Brain microvascular endothelial cell (primary cell): Measurements from ENCODE around the gene PRMT3.

Experiments used
- DNase-seq: peaks from one replicate; pipeline ENCODE4 v3.0.0-alpha.2; 2020
- H3K27ac ChIP-seq: fragments of 250-450 bp; sonication (Bioruptor Pico); 2 replicates; pipeline ENCODE4 v1.5.1; 2020; ENCODE audit warnings: mild to moderate bottlenecking, moderate library complexity
- H3K27me3 ChIP-seq: fragments of 250-450 bp; sonication (Bioruptor Pico); replicated peaks from 2 replicates; pipeline ENCODE4 v1.5.1; 2020; ENCODE audit warnings: mild to moderate bottlenecking
- H3K36me3 ChIP-seq: fragments of 250-450 bp; sonication (Bioruptor Pico); replicated peaks from 2 replicates; pipeline ENCODE4 v1.5.1; 2020; ENCODE audit warnings: mild to moderate bottlenecking
- H3K4me3 ChIP-seq: 2 replicates; pipeline ENCODE4 v1.5.1; 2011; ENCODE audit warnings: low read depth, mild to moderate bottlenecking, control low read depth, low read length, moderate library complexity
- in situ Hi-C: cut with HindIII; loops from 2 replicates; pipeline ENCODE4 v1.10.0; 2017; ENCODE audit warnings: low sequenced_read_pairs, low pct_ligation_motif_present
- TF ChIP-seq, protein P1 (sequence below): IDR thresholded peaks from 2 replicates; pipeline ENCODE4 v1.5.1; 2011; ENCODE audit warnings: low read depth, mild to moderate bottlenecking, moderate library complexity, low read length, control low read depth, inconsistent platforms; ENCODE audit errors: missing control alignments

The PRMT3 gene

DNA sequence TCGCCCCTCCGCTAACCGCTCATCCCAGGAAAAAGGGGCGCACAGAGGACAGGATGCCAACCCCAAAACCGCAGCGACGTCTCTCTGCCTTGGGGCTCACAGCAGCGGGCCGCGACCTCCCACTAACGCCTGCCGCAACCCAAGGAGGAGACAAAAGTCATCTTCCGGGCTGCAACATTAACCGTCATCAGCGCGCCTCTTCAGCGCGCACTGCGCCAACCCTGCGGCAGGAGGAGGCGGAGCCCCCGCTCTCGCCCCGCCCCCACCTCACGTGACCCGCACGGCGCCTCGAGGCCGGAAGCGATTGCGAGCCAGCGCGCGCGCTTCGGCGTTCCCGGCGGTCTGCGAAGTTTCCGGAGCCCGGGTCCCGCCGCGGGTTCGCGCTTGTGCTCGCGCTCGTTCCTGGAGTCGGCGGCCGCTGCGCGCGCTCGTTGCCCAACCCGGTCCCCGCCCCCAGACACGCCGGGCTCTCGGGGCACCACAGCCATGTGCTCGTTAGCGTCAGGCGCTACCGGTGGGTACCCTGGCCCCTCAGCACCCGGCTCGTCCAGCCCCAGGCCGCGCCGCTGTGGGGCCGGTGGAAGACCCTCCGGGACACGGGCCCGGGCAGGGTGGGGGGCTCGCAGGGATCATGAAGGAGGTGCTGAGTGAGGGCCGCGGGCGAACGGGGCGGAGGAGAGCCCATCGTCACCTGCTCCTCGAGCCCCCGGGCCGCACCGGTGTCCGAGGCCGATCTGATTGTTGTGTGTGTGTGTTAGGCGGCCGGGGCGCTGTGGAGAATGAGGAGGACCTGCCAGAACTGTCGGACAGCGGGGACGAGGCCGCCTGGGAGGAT lies at the start of gene PRMT3:
Gene PRMT3 (plus strand): TSS at position 456 of the 835 bp plus-strand sequence. CDS start 31 bp downstream, at position 487.
- Histone ChIP-seq H3K27ac (peak within 1 kb of the TSS; percentile 92), H3K27me3 (no peaks in the 10 kb centered on the region), H3K4me3 (peak within 1 kb of the TSS; percentile 95), H3K36me3 (no peaks in the 10 kb centered on the region)
- TF ChIP-seq, protein P1, sequence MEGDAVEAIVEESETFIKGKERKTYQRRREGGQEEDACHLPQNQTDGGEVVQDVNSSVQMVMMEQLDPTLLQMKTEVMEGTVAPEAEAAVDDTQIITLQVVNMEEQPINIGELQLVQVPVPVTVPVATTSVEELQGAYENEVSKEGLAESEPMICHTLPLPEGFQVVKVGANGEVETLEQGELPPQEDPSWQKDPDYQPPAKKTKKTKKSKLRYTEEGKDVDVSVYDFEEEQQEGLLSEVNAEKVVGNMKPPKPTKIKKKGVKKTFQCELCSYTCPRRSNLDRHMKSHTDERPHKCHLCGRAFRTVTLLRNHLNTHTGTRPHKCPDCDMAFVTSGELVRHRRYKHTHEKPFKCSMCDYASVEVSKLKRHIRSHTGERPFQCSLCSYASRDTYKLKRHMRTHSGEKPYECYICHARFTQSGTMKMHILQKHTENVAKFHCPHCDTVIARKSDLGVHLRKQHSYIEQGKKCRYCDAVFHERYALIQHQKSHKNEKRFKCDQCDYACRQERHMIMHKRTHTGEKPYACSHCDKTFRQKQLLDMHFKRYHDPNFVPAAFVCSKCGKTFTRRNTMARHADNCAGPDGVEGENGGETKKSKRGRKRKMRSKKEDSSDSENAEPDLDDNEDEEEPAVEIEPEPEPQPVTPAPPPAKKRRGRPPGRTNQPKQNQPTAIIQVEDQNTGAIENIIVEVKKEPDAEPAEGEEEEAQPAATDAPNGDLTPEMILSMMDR: no peak
- in situ Hi-C loops: no loop called here
- DNase-seq: peak; percentile 91

DNA sequence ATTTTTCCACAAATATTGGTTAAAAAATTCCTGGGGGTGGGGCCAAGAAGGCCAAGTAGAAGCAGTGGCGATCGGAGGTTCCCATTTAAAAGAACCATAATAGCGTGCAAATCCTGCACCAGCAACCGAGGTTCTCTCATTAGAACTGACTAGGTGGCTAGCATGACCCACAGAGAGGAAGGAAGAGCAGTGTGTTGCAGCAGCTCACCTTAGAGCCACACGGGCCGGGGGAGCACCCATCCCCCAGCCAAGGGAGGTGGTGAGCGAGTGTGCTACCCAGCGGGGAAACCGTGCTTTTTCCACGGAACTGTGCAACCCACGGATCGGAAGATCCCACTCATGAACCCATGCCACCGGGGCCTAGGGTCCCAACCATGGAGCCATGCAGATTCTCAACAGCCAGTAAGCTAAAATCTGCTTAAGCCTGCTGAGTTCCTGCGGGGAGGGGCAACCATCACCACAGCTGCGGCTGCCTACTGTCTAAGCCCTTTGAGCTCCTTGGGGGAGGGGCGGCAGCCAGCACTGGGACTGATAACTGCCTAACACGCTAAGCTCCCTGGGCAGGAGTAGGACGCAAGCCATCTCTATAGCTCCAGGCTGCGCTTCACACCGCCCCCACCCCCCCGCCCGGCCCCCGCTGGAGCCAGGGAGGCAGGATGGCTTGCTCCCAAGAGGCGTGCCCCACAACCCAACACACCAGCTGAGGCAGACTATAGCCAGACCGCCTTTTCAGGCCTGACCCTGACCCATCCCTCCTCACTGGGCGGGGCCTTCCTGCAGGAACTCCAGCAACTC lies 45.0 kb upstream of the PRMT3 start:
- TF ChIP-seq, protein P1: no peak
- no peak overlapping the region for H3K4me3 ChIP-seq
- in situ Hi-C loops: no loop called here
- DNase-seq: no peak
- H3K36me3 ChIP-seq: no peaks in the 10 kb centered on the region
- H3K27ac ChIP-seq: no peak overlapping the region
- peaks cover 18% of the 10 kb centered on the region for H3K27me3 ChIP-seq

DNA sequence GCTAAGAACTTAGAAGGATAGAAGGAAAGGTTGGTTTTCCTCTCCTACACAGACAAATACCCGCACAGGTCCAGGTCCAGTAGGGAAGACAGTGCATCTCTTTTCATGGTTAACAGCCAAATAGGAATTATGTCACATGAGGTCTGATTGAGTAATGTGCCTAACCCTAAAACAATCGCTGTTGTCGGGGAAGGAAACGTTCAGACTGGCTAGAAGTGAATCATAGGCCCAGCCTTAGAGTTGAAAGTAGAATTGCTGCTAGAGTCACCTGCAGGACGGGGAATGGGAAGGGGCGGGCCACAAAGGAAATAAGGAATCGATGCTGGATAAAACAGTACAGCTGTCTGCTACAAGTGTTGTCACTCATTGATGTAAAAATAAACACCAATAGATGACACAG lies 36.4 kb upstream of the PRMT3 start:
- in situ Hi-C loops: loop anchor here (25.0 kb wide), 2 partner anchors 414 to 614 kb away; no protein-coding TSS in a partner anchor
- H3K36me3 ChIP-seq: no peaks in the 10 kb centered on the region
- no peak for DNase-seq
- H3K4me3 ChIP-seq: no peak overlapping the region
- TF ChIP-seq, protein P1: no peak
- H3K27me3 ChIP-seq: peaks cover 5% of the 10 kb centered on the region
- H3K27ac ChIP-seq: no peak overlapping the region

DNA sequence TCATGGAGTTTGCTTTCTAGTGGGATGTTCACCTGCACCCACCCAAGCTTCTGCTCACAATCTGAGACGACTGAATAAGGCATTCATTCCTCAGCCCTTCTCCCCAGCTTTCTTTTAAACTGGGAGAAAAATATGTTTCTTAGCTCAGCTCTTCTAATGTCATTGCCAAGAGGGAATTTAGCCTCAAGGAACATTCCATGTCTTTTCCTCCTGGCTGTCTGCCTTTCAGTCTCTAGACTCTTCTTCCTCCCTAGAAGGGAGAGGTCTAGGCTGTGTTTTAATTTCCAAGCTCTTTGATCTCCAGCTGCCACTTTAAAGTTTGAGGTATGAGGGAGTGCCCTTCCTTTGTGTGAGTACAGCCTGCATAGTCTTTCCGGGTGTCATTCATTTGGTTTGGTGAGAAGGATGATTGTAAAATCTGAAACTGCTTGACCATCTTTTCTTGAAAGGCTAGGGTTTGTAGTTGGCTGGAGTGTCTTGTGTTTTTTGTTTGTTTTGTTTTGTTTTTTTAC lies 35.7 kb upstream of the PRMT3 start:
- in situ Hi-C loops: loop anchor here (25.0 kb wide), 2 partner anchors 415 to 615 kb away; no protein-coding TSS in a partner anchor
- Histone ChIP-seq H3K27me3 (peaks cover 5% of the 10 kb centered on the region), H3K27ac (no peak overlapping the region), H3K36me3 (no peaks in the 10 kb centered on the region), H3K4me3 (no peak overlapping the region)
- TF ChIP-seq, protein P1: no peak
- no peak for DNase-seq

DNA sequence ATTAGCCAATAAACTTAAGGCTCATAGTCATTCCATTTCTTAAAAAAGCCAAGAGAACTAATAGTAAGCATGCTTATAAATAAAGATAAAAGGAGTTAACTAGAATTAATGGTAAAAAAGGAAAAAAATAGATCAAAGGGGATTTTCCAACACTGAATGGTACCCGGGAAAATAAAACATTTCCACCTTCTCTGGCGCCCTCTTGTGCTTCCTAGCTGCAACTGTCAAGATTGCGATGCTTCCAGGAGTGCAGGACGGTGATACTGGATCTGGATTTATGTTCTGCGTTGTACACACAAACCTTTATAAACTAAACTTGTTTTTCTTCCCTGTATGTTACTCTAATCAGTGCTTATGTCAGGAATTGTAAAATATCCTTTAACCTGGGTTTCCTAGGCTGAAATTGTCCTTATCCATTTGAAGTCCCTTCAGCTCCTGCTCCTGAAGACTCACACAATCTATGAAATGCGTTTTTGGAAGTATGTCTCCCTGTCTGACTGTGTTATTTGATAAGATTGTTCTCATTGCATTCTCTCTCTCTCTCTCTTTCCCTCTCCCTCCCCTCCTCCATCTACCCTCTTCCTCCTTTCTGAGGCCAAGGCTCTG lies 33.6 kb upstream of the PRMT3 start:
- no peaks in the 10 kb centered on the region for H3K27me3 ChIP-seq
- TF ChIP-seq, protein P1: peak; percentile 91
- H3K27ac ChIP-seq: no peak overlapping the region

More for the DNA sequence above, 33.6 kb upstream of the PRMT3 start:
- peak; percentile 31 for DNase-seq
- Histone ChIP-seq H3K4me3 (no peak overlapping the region), H3K36me3 (no peaks in the 10 kb centered on the region)
- in situ Hi-C loops: loop anchor here (25.0 kb wide), 2 partner anchors 417 to 617 kb away; no protein-coding TSS in a partner anchor
